IPS-NIHi7 (cell line): ENCODE results near the gene COL23A1.

Experiments used
- DNase-seq: peaks from one replicate; pipeline ENCODE4 v3.0.0; 2012; ENCODE audit warnings: mixed read lengths; ENCODE audit errors: extremely low spot score

The COL23A1 gene

DNA sequence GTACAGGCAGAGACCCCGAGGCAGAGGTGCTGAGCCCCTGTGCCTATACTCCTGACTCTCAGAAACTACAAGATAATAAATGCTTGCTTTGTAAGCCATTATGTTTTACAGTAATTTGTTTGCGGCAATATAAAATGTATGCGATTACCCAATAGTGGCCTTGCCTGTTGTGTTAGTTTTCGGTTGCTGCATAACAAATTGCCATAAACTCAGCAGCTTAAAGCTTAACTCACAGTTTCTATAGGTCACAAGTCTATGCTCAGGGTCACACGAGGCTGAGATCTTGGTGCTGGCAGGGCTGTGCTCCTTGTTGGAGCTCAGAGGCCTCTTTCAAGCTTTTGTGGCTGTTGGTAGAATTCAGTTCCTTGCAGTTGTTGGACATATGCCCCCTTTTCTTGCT lies 114.8 kb downstream of the COL23A1 start:
- DNase-seq = no peak

DNA sequence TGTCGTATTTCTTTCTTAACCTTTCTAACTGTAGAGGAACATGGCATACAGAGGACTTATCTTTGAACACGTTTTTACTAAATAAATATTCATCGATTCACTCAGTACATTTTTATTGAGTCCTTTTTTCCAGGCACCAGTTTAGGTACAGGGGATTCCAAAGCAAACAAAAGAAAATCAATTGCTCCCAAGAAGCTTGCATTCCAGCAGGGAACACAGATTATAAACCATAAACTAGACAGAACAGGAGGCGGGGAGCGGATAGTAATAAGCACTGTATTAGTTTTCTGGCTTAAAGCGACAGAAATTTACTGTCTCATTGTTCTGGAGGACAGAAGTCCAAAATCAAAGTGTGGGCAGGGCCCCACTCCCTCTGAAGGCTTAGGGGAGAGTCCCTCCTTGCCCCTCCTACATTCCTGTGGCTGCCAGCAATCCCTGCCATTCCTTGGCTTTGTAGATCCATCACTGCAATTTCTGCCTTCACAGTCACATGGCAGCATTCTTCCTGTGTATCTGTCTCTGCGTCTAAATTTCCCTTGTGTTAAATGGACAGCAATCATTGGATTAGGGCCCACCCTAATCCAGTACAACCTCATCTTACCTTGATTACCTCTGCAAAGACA lies 115.5 kb downstream of the COL23A1 start:
- DNase-seq = no peak

DNA sequence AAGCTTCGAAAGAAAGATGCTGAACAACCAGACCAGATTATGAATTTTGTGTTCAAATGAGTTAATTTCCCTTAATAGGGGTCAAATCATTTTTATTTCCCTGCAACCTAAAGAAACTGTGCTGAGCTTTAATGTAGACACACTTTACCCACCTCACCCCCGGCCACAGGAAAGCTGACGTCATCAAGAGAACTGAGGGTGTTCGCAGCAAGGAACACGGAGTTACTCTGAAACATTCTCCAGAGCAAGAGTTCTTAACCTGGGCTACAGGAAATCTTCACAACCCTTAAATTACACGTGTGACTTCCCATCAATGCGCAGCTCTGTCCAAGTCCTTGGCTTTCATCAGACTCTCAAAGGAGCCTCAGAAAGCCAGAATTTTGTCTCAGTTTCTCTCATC lies 116.3 kb downstream of the COL23A1 start:
- DNase-seq = no peak

DNA sequence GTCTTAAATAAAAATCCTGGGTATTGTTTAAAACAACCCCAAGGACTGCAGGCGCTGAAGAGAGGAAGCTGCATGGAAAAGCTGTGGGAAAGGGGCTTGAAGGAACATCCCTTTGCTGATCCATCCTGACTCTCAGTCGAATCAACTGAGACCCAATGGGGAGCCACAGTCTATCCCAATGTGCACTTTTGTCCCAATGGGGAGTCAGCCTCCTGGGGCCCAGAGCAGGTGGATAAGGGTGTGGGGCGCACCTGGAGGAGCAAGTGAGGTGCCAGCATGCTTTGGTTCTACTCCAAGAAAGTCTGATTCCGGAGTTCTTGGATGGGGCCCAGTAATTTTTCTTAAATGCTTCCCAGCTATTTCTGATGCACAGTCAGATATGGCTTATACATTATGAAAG lies 118.1 kb downstream of the COL23A1 start:
- DNase-seq = no peak

DNA sequence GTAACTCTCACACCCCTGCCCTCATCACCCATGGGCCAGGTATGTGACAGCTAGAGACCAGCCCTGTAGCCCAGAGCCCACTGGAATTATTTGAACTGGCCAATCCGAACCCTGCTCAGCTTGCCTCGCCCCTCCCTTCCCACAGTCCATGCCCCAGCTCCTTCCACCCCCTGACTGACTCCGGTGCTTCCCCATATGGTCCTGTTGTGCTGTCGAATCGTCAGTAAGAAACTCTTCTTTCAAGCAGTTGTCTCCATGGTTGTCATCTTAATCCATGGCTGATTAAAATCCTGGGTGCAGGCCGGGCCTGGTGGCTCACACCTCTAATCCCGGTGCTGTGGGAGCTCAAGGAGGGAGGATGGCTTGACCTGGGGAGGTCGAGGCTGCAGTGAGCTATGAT lies 118.5 kb downstream of the COL23A1 start:
- DNase-seq = no peak

DNA sequence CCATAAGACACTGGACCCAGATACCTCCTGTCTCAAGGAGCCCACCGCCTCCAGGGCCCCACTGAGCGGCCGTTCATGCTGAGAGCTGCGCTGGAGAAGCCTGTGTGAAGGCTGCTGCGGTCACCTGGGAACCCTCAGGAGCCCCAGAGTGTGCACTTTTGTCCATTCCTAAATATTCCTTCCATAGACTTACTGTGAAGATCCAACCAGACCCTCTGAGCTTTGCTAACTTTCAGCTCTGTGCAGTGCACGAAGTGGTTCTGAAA lies 119.5 kb downstream of the COL23A1 start:
- no peak for DNase-seq

DNA sequence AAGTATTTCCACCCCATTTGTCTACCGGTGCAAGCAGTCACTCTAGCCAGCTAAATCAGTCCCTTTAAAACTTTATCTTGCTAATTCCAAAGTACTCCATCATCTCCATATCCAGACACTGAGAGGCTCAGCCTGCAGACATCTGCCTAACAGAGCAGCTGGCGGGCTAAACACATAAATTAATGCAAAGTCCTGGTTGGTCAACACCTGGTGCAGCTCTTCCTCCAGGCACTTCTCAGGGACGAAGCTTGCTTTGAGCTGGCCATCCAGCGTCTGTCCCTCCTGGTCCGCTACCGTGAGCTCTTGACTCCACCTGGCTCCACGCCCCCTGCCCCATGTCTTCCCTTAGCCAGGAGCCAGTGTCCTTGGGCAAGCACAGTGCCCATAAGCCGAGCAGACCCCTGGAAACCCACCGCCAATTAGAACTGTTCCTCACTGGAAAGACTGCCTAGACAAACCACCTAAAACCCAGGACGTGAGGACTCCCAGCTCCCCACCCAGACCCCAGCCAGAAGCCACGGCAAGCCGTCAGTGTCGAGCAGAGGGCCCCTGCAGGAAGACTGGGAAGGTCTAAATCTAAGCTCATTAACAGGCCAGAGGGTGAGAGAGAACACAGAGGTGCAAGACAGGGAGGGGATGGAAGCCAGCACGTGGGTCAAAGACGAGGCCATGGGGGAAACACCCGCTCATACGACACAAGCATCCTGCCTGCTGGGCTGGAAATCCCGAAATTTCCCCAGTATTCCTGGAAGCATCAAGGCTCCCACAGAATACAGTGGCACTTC lies 120.0 kb downstream of the COL23A1 start:
- DNase-seq = no peak

DNA sequence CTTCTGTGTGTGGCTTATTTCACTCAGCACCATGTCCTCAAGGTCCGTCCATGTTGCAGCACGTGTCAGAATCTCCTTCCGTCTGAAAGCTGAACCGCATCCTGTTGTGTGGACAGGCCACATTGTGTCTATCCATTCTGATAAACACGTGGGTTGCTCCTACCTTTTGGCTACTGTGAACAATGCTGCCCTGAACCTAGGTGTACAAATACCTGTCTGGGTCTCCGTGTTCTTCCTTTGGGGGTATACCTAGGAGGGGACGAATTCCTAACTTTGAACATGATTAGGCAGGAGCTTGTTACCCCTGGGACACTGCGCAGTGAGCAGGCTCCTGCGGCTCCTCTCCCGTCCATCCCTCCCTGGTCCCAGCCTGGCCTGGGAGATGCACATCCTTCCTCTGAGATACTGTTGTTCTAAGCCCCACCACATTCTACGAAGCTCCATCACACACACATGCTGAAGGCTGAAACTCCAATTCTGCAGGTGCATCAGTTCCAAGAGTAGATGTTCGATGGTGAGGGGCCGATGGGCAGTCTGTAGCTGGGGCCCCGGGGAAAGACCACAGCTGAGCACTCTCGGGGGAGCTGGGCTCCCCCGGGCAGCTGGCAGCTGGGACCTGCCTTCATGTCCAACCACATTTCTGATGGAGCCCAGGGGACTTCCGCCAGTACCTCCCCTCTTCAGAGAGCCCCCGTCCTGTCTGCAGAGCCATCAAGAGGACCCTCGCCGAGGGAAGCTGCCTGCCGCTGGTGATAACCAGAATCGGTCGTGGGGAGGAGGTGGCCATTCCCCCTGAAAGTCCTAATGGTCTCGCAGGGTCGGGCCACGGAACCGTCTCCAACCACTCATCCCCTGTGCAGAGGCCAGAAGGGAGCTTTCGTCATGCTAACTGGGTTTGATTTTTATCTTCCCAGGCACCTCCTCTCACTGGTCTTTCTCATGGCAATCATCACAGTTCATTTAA lies 120.9 kb downstream of the COL23A1 start:
- DNase-seq = no peak

DNA sequence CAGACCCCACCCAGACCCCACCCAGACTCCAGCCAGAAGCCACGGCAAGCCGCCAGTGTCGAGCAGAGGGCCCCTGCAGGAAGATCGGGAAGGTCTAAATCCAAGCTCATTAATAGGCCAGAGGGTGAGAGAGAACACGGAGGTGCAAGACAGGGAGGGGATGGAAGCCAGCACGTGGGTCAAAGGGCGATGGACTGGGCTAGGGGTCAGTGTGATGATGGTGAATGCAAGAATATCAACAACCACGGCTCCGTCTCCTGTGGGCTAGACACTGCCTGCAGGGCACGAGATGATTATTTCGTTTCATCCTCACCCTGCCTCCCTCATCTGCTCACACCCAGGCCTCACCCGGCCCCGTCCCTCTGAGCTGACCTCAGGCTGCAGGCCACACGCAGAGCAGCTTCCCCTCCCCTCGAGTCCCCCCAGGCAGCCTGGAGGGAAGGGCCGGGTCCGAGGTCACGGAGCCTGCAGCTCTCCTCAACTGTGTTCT lies 122.0 kb downstream of the COL23A1 start:
- no peak for DNase-seq

DNA sequence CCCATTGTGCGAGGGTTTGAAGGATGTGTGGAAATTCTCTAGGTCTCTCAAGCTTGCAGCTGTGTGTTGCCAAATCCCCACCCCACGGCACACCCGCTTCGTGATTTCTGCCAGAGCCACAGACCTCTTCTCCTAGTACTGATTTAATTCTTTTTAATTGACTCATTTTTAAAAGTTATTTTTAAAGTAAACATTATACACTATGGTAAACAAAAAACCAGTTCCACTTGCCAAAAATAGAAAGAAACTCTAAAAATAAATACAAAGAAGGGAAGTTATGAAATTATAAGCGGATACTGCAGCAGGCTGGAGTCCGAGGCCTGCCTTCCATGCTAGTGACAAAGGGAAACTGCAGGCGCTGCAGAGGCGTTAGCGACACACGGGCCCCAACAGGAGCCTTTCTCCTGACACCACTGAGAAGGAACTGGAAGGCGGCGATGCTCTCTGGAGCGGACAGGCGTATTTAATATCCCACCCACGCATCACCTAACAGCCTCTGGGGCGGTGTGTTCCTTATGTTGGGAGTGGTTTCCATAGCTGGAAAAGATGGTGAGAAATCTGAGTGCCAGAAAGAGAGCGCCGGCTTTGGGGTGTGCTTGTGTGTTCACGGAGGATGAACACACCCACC lies 122.5 kb downstream of the COL23A1 start:
- no peak for DNase-seq

DNA sequence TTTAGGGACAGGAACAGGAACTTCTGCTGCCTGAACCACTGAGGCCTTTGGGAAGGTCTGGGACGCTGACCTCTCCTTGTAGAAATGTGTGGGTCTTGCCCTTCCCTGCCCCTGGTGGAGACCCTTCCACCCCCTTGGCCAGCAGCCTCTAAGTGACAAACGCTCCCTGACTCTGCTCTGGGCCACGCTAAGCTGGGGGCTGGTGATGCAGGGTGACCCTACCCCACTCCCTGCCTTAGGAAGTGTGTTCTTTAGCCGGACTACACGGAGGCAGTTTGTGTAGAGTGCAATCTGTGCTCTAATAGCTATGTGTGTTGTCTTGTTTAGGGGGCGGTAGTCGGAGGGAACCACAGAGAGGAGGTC lies 123.0 kb downstream of the COL23A1 start:
- no peak for DNase-seq

DNA sequence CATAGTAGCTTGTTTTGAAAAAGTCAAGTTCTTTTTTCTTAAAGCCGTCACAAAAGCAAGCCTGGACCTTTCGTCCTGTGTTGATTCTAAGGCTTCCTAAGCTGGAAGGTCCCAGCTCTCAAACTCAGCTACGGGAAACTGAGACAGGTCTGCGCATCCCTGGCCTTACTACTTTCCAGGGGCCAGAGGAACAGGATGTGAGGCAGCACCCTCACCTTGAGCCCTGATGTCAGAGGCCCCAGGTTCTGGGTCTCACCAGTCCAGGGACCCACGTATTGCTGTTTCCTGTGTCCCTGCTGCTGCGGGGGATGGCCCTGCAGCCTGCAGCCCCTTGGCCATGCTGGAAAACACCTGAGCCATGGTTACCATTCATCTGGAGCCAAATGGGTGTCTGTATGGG lies 123.9 kb downstream of the COL23A1 start:
- DNase-seq = no peak

DNA sequence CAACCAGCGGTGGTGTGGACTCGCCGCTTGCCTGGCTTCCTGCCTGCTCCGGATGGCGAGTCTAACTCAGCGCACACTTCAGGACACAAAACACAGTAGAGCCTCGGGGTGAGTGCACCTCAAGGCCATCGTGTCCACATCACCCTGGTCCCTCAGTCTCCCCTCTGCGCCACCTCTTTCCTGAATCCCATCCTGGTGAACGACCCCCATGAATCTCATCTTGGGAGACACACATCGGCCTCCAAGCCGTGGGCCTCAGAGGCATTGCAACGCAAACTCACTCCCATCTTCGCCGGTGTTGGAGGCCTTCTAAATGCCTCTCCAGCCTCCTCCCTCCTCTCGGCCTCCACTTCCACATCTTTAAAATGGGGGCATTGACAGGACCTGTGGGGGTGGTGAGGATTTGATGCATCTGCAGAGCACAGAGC lies 124.3 kb downstream of the COL23A1 start:
- no peak for DNase-seq

DNA sequence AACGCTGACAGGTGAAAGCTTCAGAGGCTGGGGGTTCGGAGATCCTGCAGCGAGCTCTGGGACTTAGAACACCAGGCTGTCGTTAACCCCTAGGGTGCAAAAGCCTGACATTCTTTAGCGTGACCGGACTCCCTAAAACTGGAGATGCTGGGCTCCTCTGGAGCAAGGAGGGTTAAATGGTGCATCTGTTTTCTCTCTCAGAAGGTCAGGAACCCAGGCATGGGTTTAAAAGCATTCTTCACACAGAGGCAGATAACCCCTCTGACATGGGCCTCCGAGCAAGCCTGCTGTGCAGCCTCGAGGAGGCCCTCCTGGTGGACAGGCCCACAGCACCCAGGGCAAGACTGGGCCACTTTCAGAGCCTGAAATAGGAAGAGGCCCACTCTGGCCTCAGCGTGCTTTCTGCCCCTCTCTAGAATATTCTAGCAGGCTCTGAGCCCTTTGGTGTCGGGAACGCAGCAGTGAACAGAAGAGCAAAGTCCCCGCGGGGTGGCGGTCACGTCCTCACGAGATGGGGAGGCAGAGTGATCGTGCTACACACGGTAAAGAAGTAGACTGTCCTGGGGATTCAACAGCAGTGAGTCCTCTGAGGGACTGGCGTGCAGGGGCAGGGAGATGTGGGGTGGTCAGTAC lies 124.8 kb downstream of the COL23A1 start:
- DNase-seq = no peak

DNA sequence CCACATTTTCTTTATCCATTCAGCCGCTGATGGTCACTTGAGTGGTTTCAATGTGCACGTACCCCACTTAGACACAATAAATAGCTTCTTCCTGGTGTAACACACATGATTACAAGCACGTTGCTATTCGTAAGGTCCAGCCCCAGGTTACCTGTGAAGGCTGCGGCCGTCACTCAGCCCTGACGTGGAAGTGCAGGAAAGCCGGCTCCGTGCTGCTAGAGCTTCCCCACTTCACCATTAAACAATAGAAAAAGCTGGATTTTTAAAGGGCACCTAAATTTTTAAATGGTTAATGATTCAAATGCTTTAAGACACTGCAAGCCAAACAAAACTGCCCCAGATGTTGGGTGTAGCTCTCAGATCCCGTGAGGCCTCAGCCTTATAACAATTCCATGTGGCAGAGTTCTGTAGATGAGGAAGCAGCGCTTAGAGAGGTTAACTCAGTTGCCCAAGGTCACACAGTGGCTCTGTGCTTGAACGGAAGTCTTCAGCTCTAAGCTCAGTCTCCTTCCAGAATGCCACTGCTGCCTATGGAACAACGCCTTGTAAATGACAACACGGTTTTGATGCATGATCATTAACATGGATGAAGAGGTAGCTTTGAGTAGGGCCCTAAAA lies 125.7 kb downstream of the COL23A1 start:
- no peak for DNase-seq

DNA sequence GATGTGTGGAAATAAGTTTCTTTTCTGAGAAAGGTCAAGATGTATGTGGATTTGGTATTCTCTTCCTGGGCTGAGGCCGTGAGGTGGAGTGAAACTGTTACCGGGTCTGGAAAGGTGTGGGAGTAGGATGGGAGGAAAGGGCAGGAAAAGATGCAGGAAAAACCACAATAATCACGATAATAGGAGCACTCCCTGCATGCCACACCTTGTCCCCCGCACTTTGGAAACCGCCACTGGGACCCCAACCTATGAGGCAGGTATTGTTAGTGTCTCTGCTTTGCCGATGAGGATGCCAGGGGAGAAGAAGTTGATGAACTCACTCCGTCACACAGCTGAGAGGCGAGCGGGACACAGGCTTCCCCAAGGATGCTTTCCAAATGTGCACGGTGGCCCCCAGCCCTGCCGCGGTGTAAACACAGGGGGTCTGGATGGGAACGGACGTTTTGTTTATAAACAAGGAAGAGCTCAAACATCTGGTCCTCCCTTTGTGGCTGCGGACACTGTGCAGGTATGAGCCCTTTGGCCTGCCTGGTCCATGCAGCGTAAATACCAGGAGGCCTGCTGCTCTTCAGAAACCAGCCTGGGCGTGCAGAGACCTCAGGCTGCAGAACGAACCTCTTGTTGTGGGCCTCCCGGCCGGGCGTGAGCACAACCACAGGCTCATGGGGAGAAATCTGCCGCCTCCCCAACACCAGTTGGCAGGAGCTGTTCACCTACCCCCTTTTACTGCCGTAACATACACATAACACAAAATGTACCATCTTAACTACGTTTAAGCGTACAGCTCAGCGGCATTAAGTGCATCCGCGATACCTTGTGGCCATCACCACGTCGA lies 126.7 kb downstream of the COL23A1 start:
- DNase-seq = no peak

DNA sequence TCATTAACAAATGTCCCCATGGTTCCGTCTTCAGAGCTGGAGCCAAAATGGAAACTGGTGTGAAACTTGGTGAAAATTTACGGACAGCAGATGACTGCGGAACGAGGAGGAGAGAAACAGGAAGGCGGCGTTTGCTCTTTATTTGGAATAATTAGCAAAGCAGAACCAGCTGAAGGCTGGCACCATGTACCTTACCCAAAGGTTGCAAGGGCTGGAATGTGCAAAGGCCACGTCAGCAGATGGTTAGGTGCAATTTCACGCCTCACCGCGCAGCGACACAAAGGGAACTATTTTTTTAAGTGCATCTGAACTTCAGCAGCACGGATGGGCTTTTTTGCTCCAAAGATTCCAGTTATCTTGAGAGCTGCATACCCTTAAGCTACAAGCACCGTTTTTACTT lies 127.4 kb downstream of the COL23A1 start:
- DNase-seq = no peak

DNA sequence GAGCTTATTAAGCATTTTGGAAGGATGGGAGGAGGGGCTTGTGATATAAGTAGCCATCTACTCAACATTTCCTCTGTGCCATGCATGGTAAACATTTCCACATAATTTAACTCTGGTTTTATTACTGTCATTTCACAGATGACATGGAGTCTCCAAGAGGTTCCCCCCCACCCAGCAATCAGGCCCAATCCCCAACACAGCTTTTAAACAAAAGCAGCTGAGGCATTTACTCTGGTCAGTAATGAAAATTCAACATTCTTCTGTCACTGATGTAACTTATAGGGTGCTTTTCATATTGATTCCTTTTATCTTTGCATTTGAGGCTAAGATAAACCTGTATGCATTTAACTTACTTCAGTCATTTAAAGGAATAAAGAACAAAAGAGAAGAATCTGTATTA lies 128.1 kb downstream of the COL23A1 start:
- DNase-seq = no peak

DNA sequence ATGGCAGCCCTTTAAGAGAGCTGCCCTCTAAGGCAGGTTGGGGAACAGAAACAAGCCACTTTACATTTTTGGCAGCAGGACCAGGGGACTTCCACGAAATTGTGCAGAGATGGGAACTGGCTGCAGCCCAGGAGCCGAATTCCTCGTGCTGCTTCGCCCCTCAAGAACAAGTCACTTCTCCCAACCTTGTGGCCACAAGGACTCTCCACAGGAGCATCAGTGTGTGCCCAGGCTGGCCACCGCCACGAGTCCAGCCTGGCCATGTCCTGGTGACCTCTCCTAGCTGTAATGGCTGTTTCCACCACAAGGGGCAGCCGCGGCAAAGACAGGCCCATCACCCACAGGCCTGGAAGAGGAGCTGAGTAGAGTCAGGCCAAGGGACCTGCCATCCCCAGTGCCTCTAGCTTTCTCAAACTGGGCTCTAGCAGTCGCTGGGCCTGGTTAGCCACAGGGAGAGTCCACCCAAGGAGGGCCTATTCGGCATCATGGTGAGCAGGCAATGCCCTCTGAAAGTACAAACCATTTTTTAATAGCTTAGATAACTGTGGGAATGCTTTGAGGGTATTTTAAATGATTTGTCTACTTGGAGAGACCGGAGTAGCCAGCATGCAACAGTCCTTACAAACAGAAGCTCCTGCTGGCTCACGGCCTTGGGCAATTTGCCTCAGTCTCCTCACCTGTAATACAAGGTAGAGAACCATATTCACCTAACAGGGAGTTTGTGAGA lies 129.0 kb downstream of the COL23A1 start:
- DNase-seq = peak; percentile 95

DNA sequence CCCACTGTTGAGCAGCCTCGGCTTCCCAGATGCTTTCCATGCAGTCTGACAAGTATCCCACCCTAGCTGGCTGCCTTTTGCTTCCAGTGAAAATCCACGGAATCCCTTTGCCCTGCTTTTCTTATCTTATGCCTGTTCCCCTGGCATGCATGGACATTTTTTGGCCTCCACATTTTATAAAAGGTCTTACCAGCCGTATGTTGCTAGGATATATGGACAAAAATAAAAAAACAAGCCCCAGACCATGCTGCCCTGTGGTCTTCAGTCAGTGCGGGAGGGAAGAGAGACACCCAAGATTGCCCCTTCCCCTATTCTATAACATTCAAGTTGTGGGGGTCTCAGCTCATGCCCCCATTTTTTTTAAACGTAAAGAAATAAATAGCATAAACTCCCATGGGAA lies 129.6 kb downstream of the COL23A1 start:
- no peak for DNase-seq
